Naive thymus-derived CD4-positive, alpha-beta T cell (primary cell): Measurements from ENCODE around the gene MBNL2. TPM values are rescaled to one million over a fixed set of nuclear protein-coding genes. Genes with fewer than 3 reads are reported as not detected.
A peak's percentile ranks its signal among the peaks of the same experiment; 100 is the strongest.

Experiments
- ATAC-seq: fragments of 150-1000 bp; cut with Tn5 transposase; 2 replicates; pipeline ENCODE4 v1.10.0; 2021; ENCODE audit warnings: mild to moderate bottlenecking, moderate library complexity
- CTCF ChIA-PET: fragments of 350-600 bp; sonication (Branson Sonifier 250); formaldehyde crosslinking; loops from one replicate; lab custom pipeline; 2021; ENCODE audit warnings: antibody characterized with exemption; lab: Charles Lee
- POLR2A ChIA-PET: fragments of 350-600 bp; sonication (Branson Sonifier 250); formaldehyde crosslinking; loops from one replicate; lab custom pipeline; 2021; ENCODE audit warnings: antibody characterized with exemption, inconsistent platforms; lab: Charles Lee
- DNase-seq, 9 donors: peaks; one replicate each; pipeline versions ENCODE4 v3.0.0 to v3.0.0-alpha.2; 2020 to 2022; ENCODE audit warnings: mixed read lengths in 1 of 9
- H3K27ac ChIP-seq: one replicate; pipeline ENCODE4 v1.7.0; 2013; ENCODE audit warnings: mild to moderate bottlenecking, low read depth, low read length, moderate library complexity
- H3K27me3 ChIP-seq, 2 donors: one replicate each; pipeline ENCODE4 v1.7.0; 2013; ENCODE audit warnings: low read length in 2 of 2, mild to moderate bottlenecking in 2 of 2, moderate library complexity in 2 of 2; ENCODE audit not compliant: control insufficient read depth in 2 of 2, insufficient read depth in 2 of 2
- H3K36me3 ChIP-seq, 3 experiments: 1 replicate in 2 of 3; 2 replicates in 1 of 3; pipeline ENCODE4 v1.7.0; 2013; ENCODE audit warnings: low read length in 3 of 3, mild to moderate bottlenecking in 3 of 3, moderate library complexity in 1 of 3; ENCODE audit not compliant: insufficient read depth in 3 of 3, control insufficient read depth in 2 of 3
- H3K4me1 ChIP-seq, 2 donors: one replicate each; pipeline ENCODE4 v1.7.0; 2013; ENCODE audit warnings: low read length in 2 of 2, mild to moderate bottlenecking in 2 of 2, moderate library complexity in 1 of 2; ENCODE audit not compliant: control insufficient read depth in 2 of 2, insufficient read depth in 2 of 2
- H3K4me3 ChIP-seq: 2 replicates; pipeline ENCODE4 v1.7.0; 2013; ENCODE audit warnings: mild to moderate bottlenecking, low read length
- H3K9me3 ChIP-seq, 3 experiments: 1 replicate in 2 of 3; 2 replicates in 1 of 3; pipeline ENCODE4 v1.7.0; 2013; ENCODE audit warnings: low read length in 3 of 3; ENCODE audit not compliant: control insufficient read depth in 2 of 3
- H3K27ac Mint-ChIP-seq, 9 donors: one replicate each; pipeline ENCODE4 v1.8.0; 2020 to 2022; ENCODE audit warnings: mixed read lengths in 9 of 9, mild to moderate bottlenecking in 8 of 9, moderate library complexity in 5 of 9, inconsistent platforms in 2 of 9
- H3K27me3 Mint-ChIP-seq, 5 donors: one replicate each; pipeline ENCODE4 v1.8.0; 2021 to 2022; ENCODE audit warnings: mixed read lengths in 5 of 5, mild to moderate bottlenecking in 1 of 5
- H3K36me3 Mint-ChIP-seq, 5 donors: one replicate each; pipeline ENCODE4 v1.8.0; 2020 to 2022; ENCODE audit warnings: mixed read lengths in 5 of 5, mild to moderate bottlenecking in 3 of 5, inconsistent platforms in 1 of 5
- H3K4me1 Mint-ChIP-seq, 7 donors: one replicate each; pipeline ENCODE4 v1.8.0; 2020 to 2022; ENCODE audit warnings: mixed read lengths in 7 of 7, mild to moderate bottlenecking in 3 of 7, inconsistent platforms in 1 of 7
- H3K4me3 Mint-ChIP-seq, 10 donors: one replicate each; pipeline ENCODE4 v1.8.0; 2020 to 2022; ENCODE audit warnings: mild to moderate bottlenecking in 10 of 10, mixed read lengths in 10 of 10, moderate library complexity in 6 of 10, inconsistent platforms in 2 of 10
- H3K9me3 Mint-ChIP-seq, 11 donors: one replicate each; pipeline ENCODE4 v1.8.0; 2020 to 2022; ENCODE audit warnings: mixed read lengths in 11 of 11, mild to moderate bottlenecking in 4 of 11, inconsistent platforms in 1 of 11, moderate library complexity in 1 of 11
- intact Hi-C, 2 donors: fragments of 100-400 bp; cut with micrococcal nuclease; formaldehyde crosslinking; loops; one replicate each; pipeline ENCODE4 v1.15.1; 2023
- polyA plus RNA-seq, 2 donors: library from polyadenylated mRNA; unstranded; fragments of 300-500 nt; fragmentation: Illumina TruSeq; gene quantifications; one replicate each; pipeline ENCODE4 v1.2.3, GENCODE V29; 2021
- total RNA-seq, 6 experiments: library from RNA in 5 of 6; stranded (reverse) in 5 of 6; gene quantifications; 1 replicate in 5 of 6; 2 replicates in 1 of 6; pipeline ENCODE4 v1.2.3 and lab custom pipeline; 2021 to 2026

Gene MBNL2
- total RNA-seq (10 to 100 TPM; 13.4 to 28.6 (median 24.6) TPM), polyA plus RNA-seq (10 to 100 TPM; 15.1 to 15.4 TPM), total RNA-seq (lab: John Stamatoyannopoulos, UW) (33.1 reads per million, percentile 62 among the genes with 10 or more reads in this experiment)

DNA sequence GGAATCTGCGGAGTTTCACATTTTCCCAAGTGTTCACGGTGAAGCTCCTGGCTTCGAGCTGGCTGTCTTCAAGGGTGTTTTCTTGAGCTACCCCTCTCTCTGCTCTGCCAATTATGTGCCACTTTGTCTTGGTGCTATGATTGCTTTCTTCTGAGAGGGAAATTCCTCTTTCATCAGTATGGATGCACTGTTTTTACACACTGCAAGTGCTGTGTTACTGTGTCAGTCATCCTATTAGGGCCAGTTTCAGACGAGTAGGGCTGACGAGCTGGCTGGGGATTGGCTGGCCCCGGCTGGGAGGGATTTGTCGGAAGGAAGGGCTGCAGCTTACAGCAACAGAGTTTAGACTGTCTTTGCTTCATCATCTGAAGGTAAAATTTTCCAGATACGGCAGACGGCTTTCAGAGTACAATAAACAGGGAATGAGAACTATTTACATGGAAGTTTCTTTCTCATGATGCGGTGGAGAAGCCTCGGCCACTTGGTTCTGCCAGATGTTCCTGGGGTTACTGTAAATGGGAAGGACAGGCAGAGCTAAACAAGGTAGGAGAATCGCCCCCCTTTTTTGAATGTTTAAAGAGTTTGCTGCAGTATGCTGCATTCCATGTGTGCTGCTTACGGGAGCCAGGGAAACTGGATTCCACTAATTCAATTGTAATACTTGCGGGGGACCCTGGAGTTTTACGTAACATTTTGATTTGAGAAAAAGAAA is at the start of gene MBNL2:
Gene MBNL2 (plus strand): TSS at position 345 of the 712 bp plus-strand sequence. CDS start 53,903 bp downstream, outside the sequence.
- peak within 1 kb of the TSS; percentile 80 for H3K4me3 ChIP-seq
- POLR2A ChIA-PET, result interaction anchor here (0.8 to 5.1 kb wide), 5 partner anchors 10 to 210 kb away, joined by 3 to 39 read pairs (median 8); partner anchors contain the start of gene RAP2A
- H3K36me3 Mint-ChIP-seq, result peaks cover 0 to 5% (median 0%) of the 10 kb centered on the region in 5 donors
- peak within 1 kb of the TSS; percentile 88 to 97 (median 95) for H3K4me3 Mint-ChIP-seq
- peak within 1 kb of the TSS; percentile 89 to 98 (median 94) for H3K27ac Mint-ChIP-seq
- H3K36me3 ChIP-seq, result no peaks in the 10 kb centered on the region
- intact Hi-C loops, result loop anchor here (1.0 to 10.0 kb wide), 12 partner anchors 12 to 1545 kb away; partner anchors contain the start of genes DNAJC3 (in 1 of the 2) and STK24 (in 1 of the 2)
- no peaks in the 10 kb centered on the region for H3K27me3 ChIP-seq
- no peaks in the 10 kb centered on the region for H3K9me3 ChIP-seq
- H3K27me3 Mint-ChIP-seq, result no peaks in the 10 kb centered on the region
- peak within 1 kb of the TSS; percentile 81 for H3K27ac ChIP-seq
- ATAC-seq, result peak; percentile 97
- peak; percentile 53 to 93 (median 84) for DNase-seq
- CTCF ChIA-PET, result interaction anchor here (1.1 to 1.6 kb wide), 4 partner anchors 12 to 114 kb away, joined by 3 to 4 read pairs (median 4); no protein-coding TSS in a partner anchor
- peaks cover 27 to 56% (median 45%) of the 10 kb centered on the region in 7 donors for H3K4me1 Mint-ChIP-seq
- no peaks in the 10 kb centered on the region for H3K9me3 Mint-ChIP-seq
- peaks cover 33 to 34% of the 10 kb centered on the region in 2 donors for H3K4me1 ChIP-seq

- DNase-seq (no peak), ATAC-seq (no peak)
- Mint-ChIP-seq H3K4me3 (no peak overlapping the region), H3K9me3 (peaks cover 0 to 7% (median 4%) of the 10 kb centered on the region in 11 donors), H3K4me1 (peaks cover 0 to 3% (median 0%) of the 10 kb centered on the region in 7 donors), H3K36me3 (peaks cover 0 to 10% (median 0%) of the 10 kb centered on the region in 5 donors), H3K27me3 (peaks cover 0 to 14% (median 10%) of the 10 kb centered on the region in 5 donors), H3K27ac (no peak overlapping the region)
- H3K27ac ChIP-seq, result no peak overlapping the region
- CTCF ChIA-PET, result interaction anchor here (1.0 kb wide), 1 partner anchor 76 kb away, joined by 3 read pairs; no protein-coding TSS in a partner anchor
- intact Hi-C loops, result no loop called here
- H3K36me3 ChIP-seq, result no peaks in the 10 kb centered on the region
- H3K27me3 ChIP-seq, result no peaks in the 10 kb centered on the region
- POLR2A ChIA-PET, result no interaction called here
- H3K4me3 ChIP-seq, result no peak overlapping the region
- H3K9me3 ChIP-seq, result no peaks in the 10 kb centered on the region
- no peaks in the 10 kb centered on the region for H3K4me1 ChIP-seq
Measured at GRCh38 chr13:97174638-97175037, 47.5 kb upstream of the MBNL2 start.

- no peak for ATAC-seq
- Mint-ChIP-seq H3K36me3 (peaks cover 0 to 10% (median 0%) of the 10 kb centered on the region in 5 donors), H3K4me3 (no peak overlapping the region), H3K4me1 (peaks cover 0 to 3% (median 0%) of the 10 kb centered on the region in 7 donors), H3K9me3 (peaks cover 0 to 7% (median 4%) of the 10 kb centered on the region in 11 donors), H3K27me3 (peaks cover 0 to 14% (median 10%) of the 10 kb centered on the region in 5 donors), H3K27ac (no peak overlapping the region)
- no peaks in the 10 kb centered on the region for H3K9me3 ChIP-seq
- H3K27ac ChIP-seq, result no peak overlapping the region
- no peaks in the 10 kb centered on the region for H3K36me3 ChIP-seq
- intact Hi-C loops, result no loop called here
- no peaks in the 10 kb centered on the region for H3K27me3 ChIP-seq
- no peak for DNase-seq
- H3K4me1 ChIP-seq, result no peaks in the 10 kb centered on the region
- no peak overlapping the region for H3K4me3 ChIP-seq
- POLR2A ChIA-PET, result no interaction called here
- CTCF ChIA-PET, result interaction anchor here (1.0 kb wide), 1 partner anchor 75 kb away, joined by 3 read pairs; no protein-coding TSS in a partner anchor
Measured at GRCh38 chr13:97175041-97175440, 47.1 kb upstream of the MBNL2 start.

DNA sequence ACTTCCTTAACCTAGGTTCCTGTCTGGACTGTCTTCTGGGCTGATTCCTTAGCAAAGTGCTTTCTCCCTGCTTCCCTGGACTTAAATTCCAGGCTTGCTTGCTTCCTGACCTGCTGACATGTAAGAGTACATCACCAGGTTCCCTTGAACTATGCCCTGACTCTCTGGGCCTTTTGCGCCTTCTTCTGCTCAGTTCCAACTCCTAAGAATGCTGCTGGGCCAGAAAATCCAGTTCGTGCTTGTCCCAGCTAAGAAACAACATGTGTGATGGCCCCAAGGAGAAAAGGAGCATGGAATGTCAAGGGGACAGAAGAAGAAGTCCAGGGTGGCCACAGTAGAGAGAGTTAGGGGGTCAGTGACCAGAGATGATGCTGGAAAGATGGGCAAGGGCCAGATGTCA is 42.6 kb upstream of the MBNL2 start:
- Mint-ChIP-seq H3K4me1 (peaks cover 0 to 5% (median 0%) of the 10 kb centered on the region in 7 donors), H3K27me3 (peaks cover 0 to 22% (median 5%) of the 10 kb centered on the region in 5 donors), H3K4me3 (no peak overlapping the region), H3K36me3 (peaks cover 0 to 7% (median 0%) of the 10 kb centered on the region in 5 donors), H3K27ac (no peak overlapping the region), H3K9me3 (peaks cover 0 to 10% (median 4%) of the 10 kb centered on the region in 11 donors)
- intact Hi-C loops, result no loop called here
- H3K27me3 ChIP-seq, result no peaks in the 10 kb centered on the region
- no peak for ATAC-seq
- ChIA-PET CTCF (no interaction called here), POLR2A (no interaction called here)
- H3K4me3 ChIP-seq, result no peak overlapping the region
- H3K9me3 ChIP-seq, result no peaks in the 10 kb centered on the region
- DNase-seq, result no peak
- H3K27ac ChIP-seq, result no peak overlapping the region
- no peaks in the 10 kb centered on the region for H3K36me3 ChIP-seq
- H3K4me1 ChIP-seq, result no peaks in the 10 kb centered on the region

GRCh38 chr13:97182111-97182890 is 39.8 kb upstream of the MBNL2 start:
- ChIA-PET CTCF (no interaction called here), POLR2A (no interaction called here)
- intact Hi-C loops, result no loop called here
- Histone ChIP-seq H3K27me3 (no peaks in the 10 kb centered on the region), H3K9me3 (no peaks in the 10 kb centered on the region), H3K27ac (no peak overlapping the region), H3K36me3 (no peaks in the 10 kb centered on the region), H3K4me3 (no peak overlapping the region), H3K4me1 (no peaks in the 10 kb centered on the region)
- no peak overlapping the region for H3K27ac Mint-ChIP-seq
- DNase-seq (no peak), ATAC-seq (no peak)
- H3K4me3 Mint-ChIP-seq, result no peak overlapping the region
- peaks cover 0 to 5% (median 0%) of the 10 kb centered on the region in 11 donors for H3K9me3 Mint-ChIP-seq
- H3K36me3 Mint-ChIP-seq, result no peaks in the 10 kb centered on the region
- peaks cover 0 to 24% (median 6%) of the 10 kb centered on the region in 5 donors for H3K27me3 Mint-ChIP-seq
- peaks cover 0 to 5% (median 0%) of the 10 kb centered on the region in 7 donors for H3K4me1 Mint-ChIP-seq

DNA sequence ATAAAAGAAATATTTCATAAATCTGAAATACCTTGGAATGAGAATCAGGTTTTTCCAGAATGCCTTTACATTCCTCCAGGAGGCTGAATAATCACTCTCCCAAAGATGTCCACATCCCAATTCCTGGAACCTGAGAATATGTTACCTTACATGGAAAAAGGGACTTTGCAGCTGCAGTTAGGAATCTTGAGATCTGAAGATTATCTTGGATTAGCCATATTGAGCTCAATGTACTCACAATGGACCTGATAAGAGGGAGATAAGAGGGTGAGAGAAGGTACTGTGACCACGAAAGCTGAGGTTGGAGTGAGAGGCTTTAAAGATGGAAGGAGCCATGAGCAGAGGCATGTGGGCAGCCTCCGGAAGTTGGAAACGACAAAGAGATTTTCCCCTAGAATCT is 36.8 kb upstream of the MBNL2 start:
- H3K27me3 Mint-ChIP-seq, result peaks cover 0 to 27% (median 13%) of the 10 kb centered on the region in 5 donors

More for the DNA sequence above, 36.8 kb upstream of the MBNL2 start:
- ChIA-PET CTCF (no interaction called here), POLR2A (no interaction called here)
- DNase-seq, result no peak
- H3K4me3 Mint-ChIP-seq, result no peak overlapping the region
- H3K27ac Mint-ChIP-seq, result no peak overlapping the region
- no peak for ATAC-seq
- H3K4me3 ChIP-seq, result no peak overlapping the region
- H3K36me3 Mint-ChIP-seq, result no peaks in the 10 kb centered on the region
- intact Hi-C loops, result no loop called here
- H3K9me3 Mint-ChIP-seq, result peaks cover 0 to 3% (median 0%) of the 10 kb centered on the region in 11 donors
- no peaks in the 10 kb centered on the region for H3K4me1 ChIP-seq
- H3K27ac ChIP-seq, result no peak overlapping the region
- H3K27me3 ChIP-seq, result no peaks in the 10 kb centered on the region
- peaks cover 3 to 14% (median 11%) of the 10 kb centered on the region in 7 donors for H3K4me1 Mint-ChIP-seq
- H3K36me3 ChIP-seq, result no peaks in the 10 kb centered on the region
- no peaks in the 10 kb centered on the region for H3K9me3 ChIP-seq
